SU-DHL-6 (cell line): ENCODE measurements around the gene CLCN6.
"Not testable (repeated sequence)": the region's sequence is repeated elsewhere in the genome, so short reads cannot be mapped to it uniquely, and the experiment has no call there.

ENCODE experiments used
- H2AFZ ChIP-seq: fragments of 200-600 bp; sonication (generic); 2 replicates; pipeline ENCODE4 v1.6.1; 2014; ENCODE audit warnings: low read depth, mild to moderate bottlenecking, moderate library complexity, mixed read lengths, antibody characterized with exemption, low read length; ENCODE audit not compliant: severe bottlenecking
- H3F3A ChIP-seq: fragments of 200-600 bp; shearing (Covaris generic); 2 replicates; pipeline ENCODE4 v1.6.0; 2016; ENCODE audit warnings: antibody characterized with exemption, mild to moderate bottlenecking; ENCODE audit not compliant: insufficient read depth
- H3K27ac ChIP-seq: fragments of 200-600 bp; sonication (generic); 2 replicates; pipeline ENCODE4 v1.5.1; 2016; ENCODE audit warnings: low read depth, mild to moderate bottlenecking, low read length, moderate library complexity, mixed read lengths
- H3K27me3 ChIP-seq: fragments of 200-600 bp; sonication (generic), shearing (Covaris generic); 2 replicates; pipeline ENCODE4 v1.6.0; 2014; ENCODE audit warnings: mild to moderate bottlenecking, low read length
- H3K36me3 ChIP-seq: fragments of 200-600 bp; sonication (generic); 2 replicates; pipeline ENCODE4 v1.6.1; 2014; ENCODE audit warnings: mild to moderate bottlenecking, low read length, mixed read lengths
- H3K4me2 ChIP-seq: fragments of 300-600, 200-600 bp; shearing (Covaris generic), sonication (generic); 2 replicates; pipeline ENCODE4 v1.6.0; 2014; ENCODE audit warnings: low read length, low read depth, mild to moderate bottlenecking; ENCODE audit not compliant: poor library complexity, severe bottlenecking
- H3K4me3 ChIP-seq: fragments of 200-600 bp; sonication (generic); 2 replicates; pipeline ENCODE4 v1.5.1; 2014; ENCODE audit warnings: antibody characterized with exemption, low read length, mild to moderate bottlenecking, mixed read lengths; ENCODE audit not compliant: insufficient read depth, poor library complexity, severe bottlenecking
- H3K79me2 ChIP-seq: fragments of 200-600 bp; sonication (generic); 2 replicates; pipeline ENCODE4 v1.6.1; 2014; ENCODE audit warnings: mild to moderate bottlenecking, low read length, moderate library complexity; ENCODE audit not compliant: insufficient read depth
- H3K9ac ChIP-seq: fragments of 200-600 bp; sonication (generic); 2 replicates; pipeline ENCODE4 v1.7.0; 2014; ENCODE audit warnings: mild to moderate bottlenecking, low read length
- H3K9me2 ChIP-seq: fragments of 200-600 bp; sonication (generic); replicated peaks from 2 replicates; pipeline ENCODE4 v1.6.1; 2014; ENCODE audit warnings: low read length; ENCODE audit not compliant: insufficient read depth
- H3K9me3 ChIP-seq: fragments of 200-600 bp; sonication (generic); 2 replicates; pipeline ENCODE4 v1.6.1; 2014; ENCODE audit warnings: low read length, mixed read lengths; ENCODE audit not compliant: insufficient read depth
- H4K20me1 ChIP-seq: fragments of 200-600 bp; sonication (generic); 2 replicates; pipeline ENCODE4 v1.6.1; 2014; ENCODE audit warnings: low read depth, mild to moderate bottlenecking, antibody characterized with exemption, low read length, moderate library complexity, mixed read lengths
- EZH2phosphoT487 ChIP-seq: fragments of 200-600 bp; sonication (generic), shearing (Covaris generic); conservative IDR thresholded peaks from 2 replicates; pipeline ENCODE4 v1.6.1; 2018; ENCODE audit warnings: mild to moderate bottlenecking, antibody characterized with exemption, low read length, moderate library complexity, mixed read lengths
- TF ChIP-seq, protein P1 (sequence below): fragments of 200-600 bp; sonication (generic); IDR thresholded peaks from one replicate; pipeline ENCODE4 v1.5.1; 2017; ENCODE audit warnings: antibody characterized with exemption, mild to moderate bottlenecking, low read length, moderate library complexity; ENCODE audit not compliant: insufficient read depth, poor library complexity, severe bottlenecking

CLCN6 gene

DNA sequence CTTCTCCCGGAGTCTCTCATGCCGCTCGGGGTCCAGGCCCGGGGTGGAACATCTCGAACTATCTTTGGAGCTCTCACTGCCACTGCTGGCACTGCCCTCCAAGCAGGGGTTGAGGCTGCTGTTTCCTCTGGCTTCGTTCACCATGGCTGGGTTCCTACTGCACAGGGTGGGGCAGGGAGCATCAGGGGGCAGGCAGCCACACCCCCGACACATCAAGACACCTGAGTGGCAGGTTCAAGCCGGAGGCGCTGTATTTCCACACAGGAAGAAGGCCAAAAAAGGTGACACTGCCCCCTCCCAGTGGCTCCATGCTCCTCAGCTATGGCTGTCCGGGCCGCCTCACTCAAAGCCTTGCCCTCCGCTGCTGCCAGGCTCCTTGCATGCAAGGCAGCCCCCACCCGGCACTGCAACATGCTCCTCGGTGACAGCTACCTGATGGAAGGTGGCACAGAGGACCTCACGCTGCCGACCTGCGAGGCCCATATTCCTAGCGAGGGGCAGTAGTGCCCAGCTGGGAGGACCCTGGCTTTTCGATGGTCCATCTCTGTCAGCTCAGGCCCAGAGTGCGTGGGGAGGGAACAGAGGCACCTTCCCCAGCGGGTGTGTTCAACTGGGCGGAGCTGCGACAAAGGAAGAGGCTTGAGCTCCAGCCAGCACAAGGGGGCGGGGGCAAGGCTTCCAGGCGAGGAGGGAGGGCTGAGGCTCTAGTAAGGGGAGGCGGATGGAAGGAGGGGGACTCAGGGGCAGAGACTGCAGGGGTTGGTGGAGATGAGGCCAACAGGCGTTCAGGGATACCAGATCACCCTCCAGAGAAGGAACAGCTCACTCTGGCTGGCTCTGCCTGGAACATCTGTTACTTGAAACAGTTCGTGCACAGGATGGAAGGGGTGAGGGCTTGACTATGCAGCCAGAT, 2.8 kb upstream of the CLCN6 start:
- Histone ChIP-seq H2AFZ (no peak overlapping the region), H3K79me2 (peaks cover 33% of the 10 kb centered on the region), H3K27ac (peak overlapping the region; percentile 34), H3K4me3 (peak overlapping the region; percentile 21), H3K36me3 (peaks cover under 1% of the 10 kb centered on the region), H3K9me3 (no peaks in the 10 kb centered on the region), H3K4me2 (peak overlapping the region; percentile 99), H3F3A (peaks cover 10% of the 10 kb centered on the region), H3K9me2 (no peaks in the 10 kb centered on the region), H3K9ac (peak overlapping the region; percentile 52), H3K27me3 (no peaks in the 10 kb centered on the region), H4K20me1 (no peaks in the 10 kb centered on the region)
- no peak for TF ChIP-seq EZH2phosphoT487
- TF ChIP-seq, protein P1, sequence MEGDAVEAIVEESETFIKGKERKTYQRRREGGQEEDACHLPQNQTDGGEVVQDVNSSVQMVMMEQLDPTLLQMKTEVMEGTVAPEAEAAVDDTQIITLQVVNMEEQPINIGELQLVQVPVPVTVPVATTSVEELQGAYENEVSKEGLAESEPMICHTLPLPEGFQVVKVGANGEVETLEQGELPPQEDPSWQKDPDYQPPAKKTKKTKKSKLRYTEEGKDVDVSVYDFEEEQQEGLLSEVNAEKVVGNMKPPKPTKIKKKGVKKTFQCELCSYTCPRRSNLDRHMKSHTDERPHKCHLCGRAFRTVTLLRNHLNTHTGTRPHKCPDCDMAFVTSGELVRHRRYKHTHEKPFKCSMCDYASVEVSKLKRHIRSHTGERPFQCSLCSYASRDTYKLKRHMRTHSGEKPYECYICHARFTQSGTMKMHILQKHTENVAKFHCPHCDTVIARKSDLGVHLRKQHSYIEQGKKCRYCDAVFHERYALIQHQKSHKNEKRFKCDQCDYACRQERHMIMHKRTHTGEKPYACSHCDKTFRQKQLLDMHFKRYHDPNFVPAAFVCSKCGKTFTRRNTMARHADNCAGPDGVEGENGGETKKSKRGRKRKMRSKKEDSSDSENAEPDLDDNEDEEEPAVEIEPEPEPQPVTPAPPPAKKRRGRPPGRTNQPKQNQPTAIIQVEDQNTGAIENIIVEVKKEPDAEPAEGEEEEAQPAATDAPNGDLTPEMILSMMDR: no peak

- not testable (repeated sequence) for H3K36me3 ChIP-seq, H4K20me1 ChIP-seq, H3K9me2 ChIP-seq, H3F3A ChIP-seq, H3K27me3 ChIP-seq, H3K9me3 ChIP-seq, H2AFZ ChIP-seq
- peak overlapping the region; percentile 86 for H3K4me3 ChIP-seq
- H3K9ac ChIP-seq: peak overlapping the region; percentile 88
- H3K27ac ChIP-seq: peak overlapping the region; percentile 82
- peak overlapping the region; percentile 99 for H3K4me2 ChIP-seq
- peaks cover 40% of the 10 kb centered on the region for H3K79me2 ChIP-seq
Observed at GRCh38 chr1:11803924-11804665, 1.9 kb upstream of the CLCN6 start.

DNA sequence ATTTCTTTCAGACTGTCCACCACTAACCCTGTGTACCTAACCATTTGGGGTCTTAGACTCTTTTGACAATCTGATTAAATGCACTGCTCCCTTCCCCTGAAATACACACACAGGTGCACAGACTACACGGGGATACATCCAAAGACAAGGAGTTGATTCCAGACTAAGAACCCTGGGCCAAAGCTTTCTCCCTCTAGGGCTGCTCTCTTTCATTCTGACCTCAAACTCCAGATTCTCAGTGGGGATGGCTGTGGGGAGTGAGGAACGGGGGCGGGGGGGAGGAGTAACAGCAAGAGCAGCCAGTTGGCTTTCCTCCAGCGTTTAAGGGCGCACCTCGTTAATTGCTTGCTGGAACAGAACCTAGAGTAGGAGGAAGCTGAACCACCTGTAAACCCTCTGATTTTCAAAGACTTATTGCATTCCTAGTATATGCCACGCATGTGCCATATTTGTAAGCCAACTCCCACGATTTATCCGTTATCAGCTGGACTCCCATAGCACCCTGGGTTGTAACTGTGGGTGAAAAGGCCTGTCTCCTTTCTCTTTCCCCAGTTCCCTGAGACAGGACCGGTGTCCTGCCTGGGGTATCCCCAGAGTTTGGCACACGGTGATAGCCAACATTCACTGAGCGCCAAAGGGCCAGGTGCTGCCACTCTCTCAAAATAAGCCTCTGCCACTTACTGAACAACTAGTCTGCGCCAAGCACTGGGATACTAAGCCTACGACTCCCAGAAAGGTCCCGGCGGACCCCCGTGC, 1.1 kb upstream of the CLCN6 start:
- H2AFZ ChIP-seq: peak overlapping the region; percentile 65

GRCh38 chr1:11806307-11806936, 431 bp downstream of the CLCN6 start:
- H3K9ac ChIP-seq: peak overlapping the region; percentile 88
- H3K4me3 ChIP-seq: peak overlapping the region; percentile 86
- peaks cover 19% of the 10 kb centered on the region for H3F3A ChIP-seq
- peaks cover 48% of the 10 kb centered on the region for H3K79me2 ChIP-seq
- peak overlapping the region; percentile 12 for H2AFZ ChIP-seq
- H3K9me3 ChIP-seq: no peaks in the 10 kb centered on the region
- no peaks in the 10 kb centered on the region for H3K27me3 ChIP-seq
- no peaks in the 10 kb centered on the region for H3K9me2 ChIP-seq
- peak overlapping the region; percentile 75 for H3K27ac ChIP-seq
- TF ChIP-seq EZH2phosphoT487: no peak
- TF ChIP-seq, protein P1: no peak
- H4K20me1 ChIP-seq: no peaks in the 10 kb centered on the region
- peak overlapping the region; percentile 97 for H3K4me2 ChIP-seq
- peaks cover 17% of the 10 kb centered on the region for H3K36me3 ChIP-seq

More for the DNA sequence above, 1.1 kb upstream of the CLCN6 start:
- Histone ChIP-seq H3K9ac (peak overlapping the region; percentile 88), H3K9me3 (no peaks in the 10 kb centered on the region), H3K36me3 (peaks cover 11% of the 10 kb centered on the region), H4K20me1 (no peaks in the 10 kb centered on the region), H3K79me2 (peaks cover 42% of the 10 kb centered on the region), H3K4me3 (peak overlapping the region; percentile 86), H3K27me3 (no peaks in the 10 kb centered on the region), H3K9me2 (no peaks in the 10 kb centered on the region), H3F3A (peaks cover 13% of the 10 kb centered on the region), H3K4me2 (peak overlapping the region; percentile 99), H3K27ac (peak overlapping the region; percentile 82)
- no peak for TF ChIP-seq EZH2phosphoT487
